Mucosa of gallbladder (tissue), 1 donor: ENCODE measurements around the gene CD96. TPM values are rescaled to one million over a fixed set of nuclear protein-coding genes. Genes with fewer than 3 reads are reported as not detected.
"Not testable (repeated sequence)": the region's sequence is repeated elsewhere in the genome, so short reads cannot be mapped to it uniquely, and the experiment has no call there.

ENCODE experiments used
- DNase-seq: peaks from one replicate; pipeline ENCODE4 v3.0.0-alpha.2; 2020; ENCODE audit warnings: low spot score
- total RNA-seq: library from RNA; stranded (reverse); gene quantifications from one replicate; pipeline ENCODE4 v1.2.1, GENCODE V29; 2021
- donor health status: DM: no; HTN: no; CAD: no.

Gene CD96
- total RNA-seq, 1 donor from 2014 or later: 7.5 TPM

- DNase-seq: no peak
Observed at GRCh38 chr3:111621535-111621934, 79.5 kb downstream of the CD96 start.

GRCh38 chr3:111627092-111627491 is 85.1 kb downstream of the CD96 start:
- DNase-seq: no peak

- DNase-seq: not testable (repeated sequence)
Observed at GRCh38 chr3:111629018-111629417, 87.0 kb downstream of the CD96 start.

- DNase-seq: not testable (repeated sequence)
Observed at GRCh38 chr3:111630638-111631037, 88.6 kb downstream of the CD96 start.

- no peak for DNase-seq
Observed at GRCh38 chr3:111635403-111635802, 93.4 kb downstream of the CD96 start.

GRCh38 chr3:111636366-111636885 is 94.4 kb downstream of the CD96 start:
- no peak for DNase-seq

- no peak for DNase-seq
Observed at GRCh38 chr3:111639316-111639715, 97.3 kb downstream of the CD96 start.

GRCh38 chr3:111648991-111649579 is 107.1 kb downstream of the CD96 start:
- DNase-seq: no peak

GRCh38 chr3:111650378-111651275 is 108.6 kb downstream of the CD96 start:
- DNase-seq: no peak

GRCh38 chr3:111652492-111653180 is 110.6 kb downstream of the CD96 start:
- no peak for DNase-seq

- DNase-seq: no peak
Observed at GRCh38 chr3:111653766-111654165, 111.8 kb downstream of the CD96 start.

- DNase-seq: no peak
Observed at GRCh38 chr3:111662012-111662411, 120.0 kb downstream of the CD96 start.

GRCh38 chr3:111662907-111663306 is 120.9 kb downstream of the CD96 start:
- DNase-seq: no peak

- no peak for DNase-seq
Observed at GRCh38 chr3:111666041-111666735, 124.2 kb downstream of the CD96 start.

- DNase-seq: no peak
Observed at GRCh38 chr3:111667170-111667569, 125.2 kb downstream of the CD96 start.

- DNase-seq: peak; percentile 40
Observed at GRCh38 chr3:111667621-111668239, 125.7 kb downstream of the CD96 start.

- no peak for DNase-seq
Observed at GRCh38 chr3:111668326-111668725, 126.3 kb downstream of the CD96 start.

- no peak for DNase-seq
Observed at GRCh38 chr3:111668888-111669488, 127.0 kb downstream of the CD96 start.

GRCh38 chr3:111669926-111670630 is 128.1 kb downstream of the CD96 start:
- no peak for DNase-seq

GRCh38 chr3:111672461-111672860 is 130.5 kb downstream of the CD96 start:
- DNase-seq: not testable (repeated sequence)
